GM12878 (cell line): ENCODE data around the gene PAQR5. TPM values are rescaled to one million over a fixed set of nuclear protein-coding genes. Genes with fewer than 3 reads are reported as not detected.

Source experiments
- ATAC-seq: fragments of 200-7000 bp; cut with Tn5 transposase; 3 replicates; pipeline ENCODE4 v1.9.1; 2020; ENCODE audit warnings: mild to moderate bottlenecking, moderate library complexity
- BruUV-seq: library from RNA; stranded (reverse); fragments of 400-500 nt; replicated peaks from 2 replicates; lab custom pipeline; 2021; lab: Mats Ljungman, UMichigan
- CTCF ChIA-PET: fragments of 300-600 bp; sonication (Branson Sonifier 250); formaldehyde crosslinking; extraction: SDS; loops from one replicate; lab custom pipeline; 2021; ENCODE audit warnings: inconsistent platforms; lab: Yijun Ruan, JAX
- POLR2A ChIA-PET: fragments of 350-600 bp; formaldehyde crosslinking; extraction: SDS; loops from one replicate; lab custom pipeline; 2021; ENCODE audit warnings: inconsistent platforms; lab: Charles Lee
- RAD21 ChIA-PET: fragments of 300-600 bp; sonication (Branson Sonifier 250); formaldehyde crosslinking; loops from one replicate; lab custom pipeline; 2023; ENCODE audit warnings: antibody characterized with exemption; ENCODE audit not compliant: unreplicated experiment; lab: Charles Lee
- SMC1A ChIA-PET: fragments of 300-600 bp; sonication (Branson Sonifier 250); formaldehyde crosslinking; loops from one replicate; lab custom pipeline; 2023; ENCODE audit not compliant: unreplicated experiment, uncharacterized antibody; lab: Charles Lee
- DNase-seq: peaks from one replicate; pipeline ENCODE4 v3.0.0-alpha.2; 2011; ENCODE audit warnings: low read depth, low spot score
- FAIRE-seq: peaks from 3 replicates; lab custom pipeline; 2011; peaks lifted over from hg19 to GRCh38; lab: Jason Lieb, UNC
- H2AFZ ChIP-seq: 2 replicates; pipeline ENCODE4 v1.6.0; 2011; ENCODE audit warnings: low read depth, low read length, control low read depth; ENCODE audit not compliant: control insufficient read depth
- H3K27ac ChIP-seq: 2 replicates; pipeline ENCODE4 v1.5.1; 2011; ENCODE audit warnings: control low read depth; ENCODE audit not compliant: control insufficient read depth, insufficient read depth
- H3K27me3 ChIP-seq, 2 experiments: replicated peaks in 1 of 2; 2 replicates each; pipeline versions ENCODE4 v1.6.0 to v1.6.1; 2011; ENCODE audit warnings: low read length in 1 of 2; ENCODE audit not compliant: control insufficient read depth in 2 of 2, insufficient read depth in 2 of 2
- H3K36me3 ChIP-seq, 2 experiments: 2 replicates each; pipeline ENCODE4 v1.5.1; 2011; ENCODE audit warnings: low read length in 1 of 2; ENCODE audit not compliant: control insufficient read depth in 2 of 2, insufficient read depth in 2 of 2
- H3K4me1 ChIP-seq: 2 replicates; pipeline ENCODE4 v1.6.1; 2011; ENCODE audit warnings: mild to moderate bottlenecking, low read length, moderate library complexity, mixed read lengths; ENCODE audit not compliant: control insufficient read depth, insufficient read depth
- H3K4me2 ChIP-seq: 2 replicates; pipeline ENCODE4 v1.6.0; 2011; ENCODE audit warnings: control low read depth; ENCODE audit not compliant: control insufficient read depth, insufficient read depth
- H3K4me3 ChIP-seq: fragments of 200-600 bp; sonication (generic); 2 replicates; pipeline ENCODE4 v1.5.1; 2016
- H3K79me2 ChIP-seq: 2 replicates; pipeline ENCODE4 v1.6.0; 2011; ENCODE audit warnings: low read length; ENCODE audit not compliant: control insufficient read depth, insufficient read depth
- H3K9ac ChIP-seq: 2 replicates; pipeline ENCODE4 v1.8.0; 2011; ENCODE audit warnings: low read length, control low read depth, mixed read lengths; ENCODE audit not compliant: control insufficient read depth, insufficient read depth
- H3K9me3 ChIP-seq: replicated peaks from 3 replicates; pipeline ENCODE4 v1.5.1; 2011; ENCODE audit warnings: mild to moderate bottlenecking, low read length; ENCODE audit not compliant: control insufficient read depth, insufficient read depth
- H4K20me1 ChIP-seq: 2 replicates; pipeline ENCODE4 v1.6.0; 2011; ENCODE audit not compliant: control insufficient read depth, insufficient read depth
- BCL11A ChIP-seq: IDR thresholded peaks from 2 replicates; pipeline ENCODE4 v1.6.1; 2011; ENCODE audit warnings: low read depth, low read length
- CBX5 ChIP-seq: sonication (generic); IDR thresholded peaks from 2 replicates; pipeline ENCODE4 v1.6.1; 2016; ENCODE audit warnings: low read depth, moderate library complexity, mild to moderate bottlenecking, inconsistent platforms
- FOS ChIP-seq: IDR thresholded peaks from 3 replicates; pipeline ENCODE4 v1.6.1; 2011; ENCODE audit warnings: borderline replicate concordance; ENCODE audit not compliant: insufficient read length; ENCODE audit errors: extremely low read depth
- GABPA ChIP-seq: IDR thresholded peaks from 2 replicates; pipeline ENCODE4 v1.6.1; 2014; ENCODE audit warnings: antibody characterized with exemption, low read depth, mild to moderate bottlenecking, inconsistent platforms
- HCFC1 ChIP-seq: fragments of 150-350 bp; IDR thresholded peaks from 2 replicates; pipeline ENCODE4 v1.6.1; 2014; ENCODE audit warnings: low read length
- KAT2A ChIP-seq: conservative IDR thresholded peaks from 2 replicates; pipeline ENCODE4 v1.6.1; 2011; ENCODE audit warnings: low read depth, low read length; ENCODE audit not compliant: control insufficient read depth
- RAD21 ChIP-seq: IDR thresholded peaks from 2 replicates; pipeline ENCODE4 v1.6.1; 2011; ENCODE audit warnings: mild to moderate bottlenecking, low read depth, low read length, moderate library complexity; ENCODE audit not compliant: insufficient read depth
- RELA ChIP-seq: fragments of 450-650 bp; IDR thresholded peaks from 2 replicates; pipeline ENCODE4 v1.8.0; 2014; ENCODE audit warnings: borderline replicate concordance; ENCODE audit not compliant: partially characterized antibody
- TARDBP ChIP-seq: IDR thresholded peaks from 2 replicates; pipeline ENCODE4 v1.6.1; 2016; ENCODE audit warnings: borderline replicate concordance
- WGBS: methylation state at CpG from one replicate; pipeline ENCODE4 v1.1.6; 2016; ENCODE audit warnings: low lambda C conversion rate; ENCODE audit not compliant: insufficient replicate concordance, insufficient coverage; ENCODE audit errors: missing lambda C conversion rate; 5-methylcytosine and 5-hydroxymethylcytosine counted together
- in situ Hi-C: fragments of 300-500 bp; cut with MboI; formaldehyde crosslinking; loops from 9 replicates; pipeline ENCODE4 v1.14.3; 2018; ENCODE audit warnings: mixed read lengths
- intact Hi-C: fragments of 100-400 bp; cut with micrococcal nuclease; formaldehyde crosslinking; loops from one replicate; pipeline ENCODE4 v1.14.2; 2022; ENCODE audit not compliant: unreplicated experiment
- polyA plus RNA-seq, 11 experiments: library from polyadenylated mRNA; depleted of rRNA in 4 of 11; unstranded in 6 of 11; stranded (reverse) in 5 of 11; fragments of >200 nt; fragmentation: Nextera tagmentation in 4 of 11; fragmentation: Illumina TruSeq in 1 of 11; extraction: Ambion mirVana in 4 of 11; extraction: Trizol in 1 of 11; gene quantifications; 1 replicate in 1 of 11; 2 replicates in 10 of 11; pipeline versions ENCODE4 v1.2.1 to v1.2.3, GENCODE V29; 2011 to 2016; ENCODE audit warnings: inconsistent platforms in 2 of 11, missing spikeins in 2 of 11, low read depth in 1 of 11
- total RNA-seq, 4 experiments: library from RNA; depleted of rRNA in 3 of 4; stranded (reverse); fragments of >200 nt in 3 of 4; fragmentation: Illumina TruSeq in 1 of 4; extraction: Trizol in 1 of 4; gene quantifications; 2 replicates each; pipeline versions ENCODE4 v1.2.1 to v1.2.3, GENCODE V29; 2013 to 2021
- TF ChIP-seq, protein P1 (sequence below): fragments of 450-650 bp; IDR thresholded peaks from 2 replicates; pipeline ENCODE4 v1.6.1; 2017; ENCODE audit warnings: mild to moderate bottlenecking, moderate library complexity
- TF ChIP-seq, protein P2 (sequence below): fragments of 450-650 bp; formaldehyde crosslinking; IDR thresholded peaks from 2 replicates; pipeline ENCODE4 v1.4.0; 2022; ENCODE audit warnings: mild to moderate bottlenecking, moderate library complexity
- TF ChIP-seq, protein P3 (sequence below): fragments of 450-650 bp; IDR thresholded peaks from 2 replicates; pipeline ENCODE4 v1.6.1; 2018; ENCODE audit warnings: mild to moderate bottlenecking, low read depth, moderate library complexity; ENCODE audit not compliant: partially characterized antibody

The PAQR5 gene
- total and polyA plus RNA-seq, 10 of the 15 experiments (the other 5 are each of a cell fraction or from before 2014, with no cell fraction given): 0.02 to 0.03 TPM; not detected in 8

DNA sequence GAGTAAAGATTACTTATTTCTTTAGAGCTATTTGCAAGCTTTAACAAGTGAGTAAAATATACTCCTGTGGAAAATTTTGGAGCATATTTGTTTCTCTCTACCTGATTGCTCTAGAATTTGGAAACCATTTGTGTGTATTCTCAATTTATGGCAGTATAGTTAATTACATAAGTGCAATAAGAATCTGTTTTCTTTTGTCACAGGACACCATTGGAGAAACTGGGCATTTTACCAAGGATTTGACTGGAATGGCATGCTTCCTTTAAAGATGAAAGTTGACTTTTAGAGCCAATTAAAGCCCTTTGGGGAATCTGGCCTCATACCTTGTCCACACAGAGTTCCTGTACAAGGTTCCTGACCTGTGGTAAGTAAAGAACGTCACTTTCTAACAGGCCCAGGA is 38.4 kb downstream of the PAQR5 start (continued):
- TF ChIP-seq, protein P1, sequence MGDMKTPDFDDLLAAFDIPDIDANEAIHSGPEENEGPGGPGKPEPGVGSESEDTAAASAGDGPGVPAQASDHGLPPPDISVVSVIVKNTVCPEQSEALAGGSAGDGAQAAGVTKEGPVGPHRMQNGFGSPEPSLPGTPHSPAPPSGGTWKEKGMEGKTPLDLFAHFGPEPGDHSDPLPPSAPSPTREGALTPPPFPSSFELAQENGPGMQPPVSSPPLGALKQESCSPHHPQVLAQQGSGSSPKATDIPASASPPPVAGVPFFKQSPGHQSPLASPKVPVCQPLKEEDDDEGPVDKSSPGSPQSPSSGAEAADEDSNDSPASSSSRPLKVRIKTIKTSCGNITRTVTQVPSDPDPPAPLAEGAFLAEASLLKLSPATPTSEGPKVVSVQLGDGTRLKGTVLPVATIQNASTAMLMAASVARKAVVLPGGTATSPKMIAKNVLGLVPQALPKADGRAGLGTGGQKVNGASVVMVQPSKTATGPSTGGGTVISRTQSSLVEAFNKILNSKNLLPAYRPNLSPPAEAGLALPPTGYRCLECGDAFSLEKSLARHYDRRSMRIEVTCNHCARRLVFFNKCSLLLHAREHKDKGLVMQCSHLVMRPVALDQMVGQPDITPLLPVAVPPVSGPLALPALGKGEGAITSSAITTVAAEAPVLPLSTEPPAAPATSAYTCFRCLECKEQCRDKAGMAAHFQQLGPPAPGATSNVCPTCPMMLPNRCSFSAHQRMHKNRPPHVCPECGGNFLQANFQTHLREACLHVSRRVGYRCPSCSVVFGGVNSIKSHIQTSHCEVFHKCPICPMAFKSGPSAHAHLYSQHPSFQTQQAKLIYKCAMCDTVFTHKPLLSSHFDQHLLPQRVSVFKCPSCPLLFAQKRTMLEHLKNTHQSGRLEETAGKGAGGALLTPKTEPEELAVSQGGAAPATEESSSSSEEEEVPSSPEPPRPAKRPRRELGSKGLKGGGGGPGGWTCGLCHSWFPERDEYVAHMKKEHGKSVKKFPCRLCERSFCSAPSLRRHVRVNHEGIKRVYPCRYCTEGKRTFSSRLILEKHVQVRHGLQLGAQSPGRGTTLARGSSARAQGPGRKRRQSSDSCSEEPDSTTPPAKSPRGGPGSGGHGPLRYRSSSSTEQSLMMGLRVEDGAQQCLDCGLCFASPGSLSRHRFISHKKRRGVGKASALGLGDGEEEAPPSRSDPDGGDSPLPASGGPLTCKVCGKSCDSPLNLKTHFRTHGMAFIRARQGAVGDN: no peak
- TF ChIP-seq FOS: no peak
- TF ChIP-seq, all 136 proteins: peak for 0

DNA sequence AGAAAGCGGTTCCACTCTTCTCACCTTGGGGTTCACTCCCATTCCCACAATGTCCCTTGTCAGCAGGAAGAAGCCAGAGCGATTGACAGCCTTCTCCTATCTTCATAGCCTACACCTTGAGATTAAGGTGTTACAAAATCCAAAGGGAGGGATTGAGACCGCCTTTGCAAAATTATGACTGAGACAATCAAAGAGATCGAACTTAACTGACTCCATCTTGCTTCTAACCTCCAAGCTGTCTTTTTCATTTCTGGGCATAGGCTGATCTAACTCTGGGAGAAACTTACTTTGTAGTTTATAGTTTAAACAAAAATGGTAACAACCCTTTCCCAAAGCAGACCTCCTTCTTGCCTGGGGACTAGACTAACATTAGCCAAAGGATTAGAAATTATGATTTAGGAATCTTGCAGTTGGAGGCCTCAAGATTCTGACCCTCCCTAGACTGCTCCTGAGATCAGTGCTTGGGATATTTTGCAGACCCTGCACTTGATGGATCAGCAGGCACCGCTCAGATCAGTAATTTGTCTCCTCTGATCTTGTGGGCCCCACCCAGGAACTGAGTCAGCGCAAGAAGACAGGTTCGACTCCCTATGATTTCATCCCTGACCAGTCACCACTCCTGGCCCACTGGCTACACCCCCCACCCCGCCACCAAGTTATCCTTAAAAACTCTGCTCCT is 40.0 kb downstream of the PAQR5 start:
- in situ Hi-C loops (no loop called here), intact Hi-C loops (no loop called here)
- CTCF ChIA-PET: no interaction called here
- no peak for DNase-seq
- Histone ChIP-seq H2AFZ (no peak overlapping the region), H3K4me1 (no peaks in the 10 kb centered on the region), H3K36me3 (no peaks in the 10 kb centered on the region), H3K4me2 (no peak overlapping the region), H3K4me3 (no peak overlapping the region), H3K27me3 (peaks cover 0 to 3% of the 10 kb centered on the region in 2 experiments; a peak in 2 of 4 replicates), H3K9me3 (no peaks in the 10 kb centered on the region), H4K20me1 (no peaks in the 10 kb centered on the region), H3K27ac (no peak overlapping the region), H3K79me2 (no peaks in the 10 kb centered on the region), H3K9ac (no peak overlapping the region)
- RAD21 ChIA-PET: no interaction called here
- POLR2A ChIA-PET: no interaction called here
- 37% methylated on average over 8 of the region's 8 CpGs for WGBS
- FAIRE-seq: no peak
- no TSS peak for BruUV-seq
- SMC1A ChIA-PET: no interaction called here
- no peak for ATAC-seq
- no peak for TF ChIP-seq KAT2A
- TF ChIP-seq BCL11A: no peak
- no peak for TF ChIP-seq CBX5
- TF ChIP-seq RAD21: no peak
- no peak for TF ChIP-seq RELA
- TF ChIP-seq TARDBP: no peak
- no peak for TF ChIP-seq GABPA
- no peak for TF ChIP-seq HCFC1
- TF ChIP-seq, protein P2, sequence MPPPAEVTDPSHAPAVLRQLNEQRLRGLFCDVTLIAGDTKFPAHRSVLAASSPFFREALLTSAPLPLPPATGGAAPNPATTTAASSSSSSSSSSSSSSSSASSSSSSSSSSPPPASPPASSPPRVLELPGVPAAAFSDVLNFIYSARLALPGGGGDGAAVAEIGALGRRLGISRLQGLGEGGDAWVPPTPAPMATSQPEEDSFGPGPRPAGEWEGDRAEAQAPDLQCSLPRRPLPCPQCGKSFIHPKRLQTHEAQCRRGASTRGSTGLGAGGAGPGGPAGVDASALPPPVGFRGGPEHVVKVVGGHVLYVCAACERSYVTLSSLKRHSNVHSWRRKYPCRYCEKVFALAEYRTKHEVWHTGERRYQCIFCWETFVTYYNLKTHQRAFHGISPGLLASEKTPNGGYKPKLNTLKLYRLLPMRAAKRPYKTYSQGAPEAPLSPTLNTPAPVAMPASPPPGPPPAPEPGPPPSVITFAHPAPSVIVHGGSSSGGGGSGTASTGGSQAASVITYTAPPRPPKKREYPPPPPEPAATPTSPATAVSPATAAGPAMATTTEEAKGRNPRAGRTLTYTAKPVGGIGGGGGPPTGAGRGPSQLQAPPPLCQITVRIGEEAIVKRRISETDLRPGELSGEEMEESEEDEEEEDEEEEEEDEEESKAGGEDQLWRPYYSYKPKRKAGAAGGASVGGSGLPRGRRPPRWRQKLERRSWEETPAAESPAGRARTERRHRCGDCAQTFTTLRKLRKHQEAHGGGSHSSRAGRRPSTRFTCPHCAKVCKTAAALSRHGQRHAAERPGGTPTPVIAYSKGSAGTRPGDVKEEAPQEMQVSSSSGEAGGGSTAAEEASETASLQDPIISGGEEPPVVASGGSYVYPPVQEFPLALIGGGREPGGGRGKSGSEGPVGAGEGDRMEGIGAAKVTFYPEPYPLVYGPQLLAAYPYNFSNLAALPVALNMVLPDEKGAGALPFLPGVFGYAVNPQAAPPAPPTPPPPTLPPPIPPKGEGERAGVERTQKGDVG (CRISPR knock-in tag): no peak
- TF ChIP-seq, protein P3, sequence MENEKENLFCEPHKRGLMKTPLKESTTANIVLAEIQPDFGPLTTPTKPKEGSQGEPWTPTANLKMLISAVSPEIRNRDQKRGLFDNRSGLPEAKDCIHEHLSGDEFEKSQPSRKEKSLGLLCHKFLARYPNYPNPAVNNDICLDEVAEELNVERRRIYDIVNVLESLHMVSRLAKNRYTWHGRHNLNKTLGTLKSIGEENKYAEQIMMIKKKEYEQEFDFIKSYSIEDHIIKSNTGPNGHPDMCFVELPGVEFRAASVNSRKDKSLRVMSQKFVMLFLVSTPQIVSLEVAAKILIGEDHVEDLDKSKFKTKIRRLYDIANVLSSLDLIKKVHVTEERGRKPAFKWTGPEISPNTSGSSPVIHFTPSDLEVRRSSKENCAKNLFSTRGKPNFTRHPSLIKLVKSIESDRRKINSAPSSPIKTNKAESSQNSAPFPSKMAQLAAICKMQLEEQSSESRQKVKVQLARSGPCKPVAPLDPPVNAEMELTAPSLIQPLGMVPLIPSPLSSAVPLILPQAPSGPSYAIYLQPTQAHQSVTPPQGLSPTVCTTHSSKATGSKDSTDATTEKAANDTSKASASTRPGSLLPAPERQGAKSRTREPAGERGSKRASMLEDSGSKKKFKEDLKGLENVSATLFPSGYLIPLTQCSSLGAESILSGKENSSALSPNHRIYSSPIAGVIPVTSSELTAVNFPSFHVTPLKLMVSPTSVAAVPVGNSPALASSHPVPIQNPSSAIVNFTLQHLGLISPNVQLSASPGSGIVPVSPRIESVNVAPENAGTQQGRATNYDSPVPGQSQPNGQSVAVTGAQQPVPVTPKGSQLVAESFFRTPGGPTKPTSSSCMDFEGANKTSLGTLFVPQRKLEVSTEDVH: no peak
